Measurements from ENCODE around the gene CRB3. TPM values are rescaled to one million over a fixed set of nuclear protein-coding genes. Genes with fewer than 3 reads are reported as not detected.
A peak's percentile ranks its signal among the peaks of the same experiment; 100 is the strongest.

The CRB3 gene
- total and polyA plus RNA-seq, 2 of the 8 experiments (the other 6 are each of a cell fraction or from before 2014, with no cell fraction given), result 21.1 to 24.6 TPM

- no peak overlapping the region for H4K91ac ChIP-seq (replicated peaks; ENCODE audit: insufficient read length, low read length)
- peaks cover 0 to 12% (median 9%) of the 10 kb centered on the region in 4 experiments; a peak in 5 of 7 replicates for H3K4me1 ChIP-seq (replicated peaks in 1 of 4; ENCODE audit: control insufficient read depth in 3 of 4, insufficient read depth in 4 of 4, low read length in 3 of 4)
- peak overlapping the region; percentile 61; the same call in 1 of the 2 replicates for H2BK15ac ChIP-seq (ENCODE audit: low read length)
- H3K4me3 ChIP-seq (ENCODE audit: extremely low read depth in 1 of 4, insufficient read depth in 2 of 4, low read depth in 3 of 4, low read length in 4 of 4), result no peak overlapping the region
- DNase-seq (ENCODE audit: low read depth in 1 of 2, low spot score in 2 of 2), result no peak
- FAIRE-seq, result no peak
- H2AFZ ChIP-seq (ENCODE audit: low read length), result no peak overlapping the region
- no peak overlapping the region for H3K18ac ChIP-seq (ENCODE audit: extremely low read depth, low read length)
- POLR2A ChIA-PET (ENCODE audit: partially characterized antibody), result no interaction called here
- no peak overlapping the region for H4K5ac ChIP-seq (ENCODE audit: insufficient read length, low read depth, low read length)
- H2AK5ac ChIP-seq (ENCODE audit: low read depth, low read length), result no peak overlapping the region
- no peak overlapping the region for H3K23ac ChIP-seq (ENCODE audit: insufficient read length)
- H2BK120ac ChIP-seq (replicated peaks; ENCODE audit: low read depth, low read length), result no peak overlapping the region
- no peak overlapping the region for H3K14ac ChIP-seq (ENCODE audit: insufficient read length)
- WGBS, 2 experiments (ENCODE audit: extremely low coverage in 1 of 2, insufficient coverage in 1 of 2, insufficient read length in 1 of 2, insufficient replicate concordance in 2 of 2, low coverage in 1 of 2, low lambda C conversion rate in 2 of 2, missing lambda C conversion rate in 1 of 2), result 89% methylated on average over 13 of the region's 13 CpGs; no CpG with 5 or more reads in 1 of the 2 experiments
- no peak overlapping the region for H3K4me2 ChIP-seq (ENCODE audit: insufficient read depth in 1 of 2, low read depth in 2 of 2, low read length in 2 of 2)
- H4K20me1 ChIP-seq (replicated peaks in 1 of 2; ENCODE audit: control insufficient read depth in 1 of 2, insufficient read depth in 2 of 2, low read length in 2 of 2), result peaks cover 0 to 3% of the 10 kb centered on the region in 2 experiments
- no peak overlapping the region for H2BK5ac ChIP-seq (ENCODE audit: low read depth, low read length)
- H3K79me2 ChIP-seq (ENCODE audit: control insufficient read depth in 1 of 2, insufficient read depth in 2 of 2, low read length in 2 of 2), result no peaks in the 10 kb centered on the region
- H3K4ac ChIP-seq (replicated peaks; ENCODE audit: insufficient read length, low read depth, low read length), result no peak overlapping the region
- H3K9ac ChIP-seq (replicated peaks in 1 of 4; ENCODE audit: extremely low read depth in 1 of 4, low read depth in 3 of 4, low read length in 3 of 4), result no peak overlapping the region
- H3K23me2 ChIP-seq (ENCODE audit: low read depth, low read length), result peaks cover 16% of the 10 kb centered on the region
- H2BK20ac ChIP-seq (ENCODE audit: low read length), result no peak overlapping the region
- no peak overlapping the region for H3K27ac ChIP-seq (ENCODE audit: low read depth, low read length)
- H3K56ac ChIP-seq (replicated peaks; ENCODE audit: insufficient read length, low read depth, low read length), result no peak overlapping the region
- CTCF ChIA-PET (ENCODE audit: partially characterized antibody), result interaction anchor here (0.7 to 1.1 kb wide), 3 partner anchors 25 to 406 kb away, joined by 3 to 4 read pairs (median 3); no protein-coding TSS in a partner anchor
- peaks cover 0 to 16% (median 9%) of the 10 kb centered on the region in 4 experiments; a peak in 6 of 7 replicates for H3K27me3 ChIP-seq (replicated peaks in 1 of 4; ENCODE audit: control insufficient read depth in 3 of 4, extremely low read depth in 1 of 4, insufficient read depth in 3 of 4, low read length in 3 of 4)
- no peak overlapping the region for H2BK12ac ChIP-seq (ENCODE audit: low read depth, low read length)
- no peak overlapping the region; the same call in 1 of the 2 replicates for H4K8ac ChIP-seq (ENCODE audit: extremely low read depth, insufficient read depth, low read length)
- H3K36me3 ChIP-seq (ENCODE audit: control insufficient read depth in 2 of 4, insufficient read depth in 4 of 4, low read length in 3 of 4), result no peaks in the 10 kb centered on the region
- no peaks in the 10 kb centered on the region for H3K79me1 ChIP-seq (ENCODE audit: low read depth, low read length)
- no peaks in the 10 kb centered on the region for H3K9me3 ChIP-seq (ENCODE audit: insufficient read depth in 2 of 2, low read depth in 1 of 2, low read length in 1 of 2)
- TF ChIP-seq CTCF (IDR thresholded peaks at IDR 0.05; ENCODE audit: control extremely low read depth in 1 of 3, insufficient read depth in 1 of 3, low read depth in 1 of 3, low read length in 3 of 3) (no peak), CHD1 (IDR thresholded peaks at IDR 0.05; ENCODE audit: low read depth, low read length) (no peak), BCL11A (IDR thresholded peaks at IDR 0.05; ENCODE audit: low read depth in 2 of 2, low read length in 2 of 2) (no peak), CTBP2 (IDR thresholded peaks at IDR 0.05; ENCODE audit: borderline replicate concordance, insufficient read depth, insufficient read length, low read length) (no peak), RFX5 (IDR thresholded peaks at IDR 0.05; ENCODE audit: borderline replicate concordance, low read depth, low read length) (no peak), ATF3 (IDR thresholded peaks at IDR 0.05; ENCODE audit: insufficient read depth, low read depth, low read length) (no peak), SIX5 (IDR thresholded peaks at IDR 0.05; ENCODE audit: low read depth, low read length) (no peak), ATF2 (IDR thresholded peaks at IDR 0.05; ENCODE audit: low read length) (no peak)
Measured at GRCh38 chr19:6478815-6479214, 14.7 kb downstream of the CRB3 start.

All from H1 (cell line).